Smooth muscle cell (in vitro differentiated cells): ENCODE data around the gene RETN. TPM values are rescaled to one million over a fixed set of nuclear protein-coding genes. Genes with fewer than 3 reads are reported as not detected.

Experiments
- DNase-seq: peaks from one replicate; lab custom pipeline; 2025; ENCODE audit not compliant: unreplicated experiment; lab: John Stamatoyannopoulos, UW
- H2AFZ ChIP-seq: fragments of 200-600 bp; sonication (generic); 2 replicates; pipeline ENCODE4 v1.6.0; 2016; ENCODE audit warnings: antibody characterized with exemption, low read depth, mild to moderate bottlenecking
- H3F3A ChIP-seq: fragments of 200-600 bp; sonication (generic); 2 replicates; pipeline ENCODE4 v1.6.0; 2017; ENCODE audit warnings: antibody characterized with exemption, low read depth
- H3K27ac ChIP-seq: fragments of 200-600 bp; sonication (generic); 2 replicates; pipeline ENCODE4 v1.5.1; 2016; ENCODE audit warnings: low read depth, mild to moderate bottlenecking
- H3K27me3 ChIP-seq: fragments of 200-600 bp; sonication (generic); 2 replicates; pipeline ENCODE4 v1.6.1; 2016; ENCODE audit warnings: low read depth, mild to moderate bottlenecking
- H3K36me3 ChIP-seq: fragments of 200-600 bp; sonication (generic); 2 replicates; pipeline ENCODE4 v1.5.1; 2016; ENCODE audit warnings: low read depth
- H3K4me1 ChIP-seq: fragments of 200-600 bp; sonication (generic); 2 replicates; pipeline ENCODE4 v1.5.1; 2016; ENCODE audit warnings: low read depth
- H3K4me2 ChIP-seq: fragments of 200-600 bp; sonication (generic); 2 replicates; pipeline ENCODE4 v1.6.0; 2016; ENCODE audit warnings: mild to moderate bottlenecking
- H3K4me3 ChIP-seq: fragments of 200-600 bp; sonication (generic); 2 replicates; pipeline ENCODE4 v1.5.1; 2016; ENCODE audit warnings: mild to moderate bottlenecking
- H3K79me2 ChIP-seq: fragments of 200-600 bp; sonication (generic); 2 replicates; pipeline ENCODE4 v1.6.0; 2016; ENCODE audit warnings: low read depth, mild to moderate bottlenecking
- H3K9ac ChIP-seq: fragments of 200-600 bp; sonication (generic); 2 replicates; pipeline ENCODE4 v1.6.0; 2016; ENCODE audit warnings: low read depth
- H3K9me3 ChIP-seq: fragments of 200-600 bp; sonication (generic); replicated peaks from 2 replicates; pipeline ENCODE4 v1.5.1; 2016; ENCODE audit warnings: low read depth
- H4K20me1 ChIP-seq: fragments of 200-600 bp; sonication (generic); 2 replicates; pipeline ENCODE4 v1.6.0; 2016; ENCODE audit warnings: low read depth
- CTCF ChIP-seq: fragments of 200-600 bp; sonication (generic); IDR thresholded peaks from 2 replicates; pipeline ENCODE4 v1.5.1; 2017; ENCODE audit warnings: borderline replicate concordance, mild to moderate bottlenecking, antibody characterized with exemption; ENCODE audit not compliant: insufficient read depth, poor library complexity, severe bottlenecking
- WGBS: methylation state at CpG from one replicate; pipeline ENCODE4 v1.1.7; 2016; ENCODE audit warnings: low lambda C conversion rate; 5-methylcytosine and 5-hydroxymethylcytosine counted together
- polyA plus RNA-seq: library from polyadenylated mRNA; unstranded; fragments of >200 nt; fragmentation: Nextera tagmentation; extraction: Ambion mirVana; gene quantifications from 2 replicates; pipeline ENCODE4 v1.2.1, GENCODE V29; 2016
- total RNA-seq: library from RNA; depleted of rRNA; stranded (reverse); fragments of >200 nt; gene quantifications from 2 replicates; pipeline ENCODE4 v1.2.3, GENCODE V29; 2014

Gene RETN
- total and polyA plus RNA-seq, 2 experiments from 2014 or later: not detected

GRCh38 chr19:7716762-7717161 lies 47.9 kb downstream of the RETN start:
- TF ChIP-seq CTCF: no peak
- no peaks in the 10 kb centered on the region for H3K9me3 ChIP-seq
- H3F3A ChIP-seq: no peaks in the 10 kb centered on the region
- H3K4me2 ChIP-seq: no peak overlapping the region
- H3K79me2 ChIP-seq: no peaks in the 10 kb centered on the region
- H3K27me3 ChIP-seq: no peaks in the 10 kb centered on the region
- DNase-seq: no peak
- 92% methylated on average over 1 of the region's 1 CpG for WGBS
- H3K36me3 ChIP-seq: no peaks in the 10 kb centered on the region
- H3K9ac ChIP-seq: no peak overlapping the region
- H3K27ac ChIP-seq: no peak overlapping the region
- no peaks in the 10 kb centered on the region for H4K20me1 ChIP-seq
- no peak overlapping the region for H3K4me3 ChIP-seq
- no peaks in the 10 kb centered on the region for H3K4me1 ChIP-seq
- H2AFZ ChIP-seq: no peak overlapping the region

- Histone ChIP-seq H3K4me3 (no peak overlapping the region), H3K27me3 (no peaks in the 10 kb centered on the region), H3F3A (no peaks in the 10 kb centered on the region), H2AFZ (no peak overlapping the region), H3K36me3 (no peaks in the 10 kb centered on the region), H3K9me3 (no peaks in the 10 kb centered on the region), H3K79me2 (no peaks in the 10 kb centered on the region), H3K4me2 (no peak overlapping the region), H4K20me1 (no peaks in the 10 kb centered on the region), H3K4me1 (no peaks in the 10 kb centered on the region), H3K27ac (no peak overlapping the region), H3K9ac (no peak overlapping the region)
- TF ChIP-seq CTCF: no peak
- 68% methylated on average over 7 of the region's 8 CpGs for WGBS
- no peak for DNase-seq
Measured at GRCh38 chr19:7718668-7719067, 49.8 kb downstream of the RETN start.

Other genes starting within 250 kb of the RETN start
- 3.8 TPM in 1 of 2 replicates, not detected in the other for gene PEX11G, start 180.0 kb upstream of the RETN start, total RNA-seq
- gene PEX11G, start 180.0 kb upstream of the RETN start, polyA plus RNA-seq: 4.3 and 6.4 TPM in 2 replicates
- 47.9 and 67.2 TPM in 2 replicates for gene ZNF358, start 152.9 kb upstream of the RETN start, total RNA-seq
- gene ZNF358, start 152.9 kb upstream of the RETN start, polyA plus RNA-seq: 34.4 and 40.8 TPM in 2 replicates
- 5.5 and 9.8 TPM in 2 replicates for gene MCOLN1, start 146.4 kb upstream of the RETN start, total RNA-seq
- 19.2 and 35.2 TPM in 2 replicates for gene MCOLN1, start 146.4 kb upstream of the RETN start, polyA plus RNA-seq
- gene PNPLA6, start 133.3 kb upstream of the RETN start, total RNA-seq: 40.7 and 55.6 TPM in 2 replicates
- 22.3 and 40.0 TPM in 2 replicates for gene PNPLA6, start 133.3 kb upstream of the RETN start, polyA plus RNA-seq
- 1.5 and 1.8 TPM in 2 replicates for gene CAMSAP3, start 73.2 kb upstream of the RETN start, total RNA-seq
- gene CAMSAP3, start 73.2 kb upstream of the RETN start, polyA plus RNA-seq: 1.4 and 10.7 TPM in 2 replicates
- 26.9 and 36.3 TPM in 2 replicates for gene XAB2, start 39.5 kb upstream of the RETN start, total RNA-seq
- gene XAB2, start 39.5 kb upstream of the RETN start, polyA plus RNA-seq: 26.9 and 34.2 TPM in 2 replicates
- gene PET100, start 39.3 kb upstream of the RETN start, total RNA-seq: 14.5 and 22.1 TPM in 2 replicates
- 354 and 386 TPM in 2 replicates for gene PET100, start 39.3 kb upstream of the RETN start, polyA plus RNA-seq
- gene PCP2, start 35.3 kb upstream of the RETN start, total RNA-seq: not detected in 2 replicates
- gene PCP2, start 35.3 kb upstream of the RETN start, polyA plus RNA-seq: 0.35 and 0.56 TPM in 2 replicates
- gene STXBP2, start 31.9 kb upstream of the RETN start, total RNA-seq: 11.6 and 17.8 TPM in 2 replicates
- 32.7 and 67.2 TPM in 2 replicates for gene STXBP2, start 31.9 kb upstream of the RETN start, polyA plus RNA-seq
- not detected in 2 replicates for gene MCEMP1, start 8.0 kb downstream of the RETN start, total RNA-seq
- gene MCEMP1, start 8.0 kb downstream of the RETN start, polyA plus RNA-seq: not detected in 2 replicates
- 61.4 and 61.8 TPM in 2 replicates for gene TRAPPC5, start 11.8 kb downstream of the RETN start, total RNA-seq
- 166 and 174 TPM in 2 replicates for gene TRAPPC5, start 11.8 kb downstream of the RETN start, polyA plus RNA-seq
- gene FCER2, start 33.1 kb downstream of the RETN start, total RNA-seq: not detected in 2 replicates
- gene FCER2, start 33.1 kb downstream of the RETN start, polyA plus RNA-seq: not detected in 2 replicates
- not detected in 2 replicates for gene CLEC4G, start 63.1 kb downstream of the RETN start, total RNA-seq
- not detected in 2 replicates for gene CLEC4G, start 63.1 kb downstream of the RETN start, polyA plus RNA-seq
- gene CD209, start 78.5 kb downstream of the RETN start, total RNA-seq: not detected in 2 replicates
- gene CD209, start 78.5 kb downstream of the RETN start, polyA plus RNA-seq: not detected in 2 replicates
- not detected in 2 replicates for gene CLEC4M, start 94.2 kb downstream of the RETN start, total RNA-seq
- not detected in 2 replicates for gene CLEC4M, start 94.2 kb downstream of the RETN start, polyA plus RNA-seq
- gene EVI5L, start 161.2 kb downstream of the RETN start, total RNA-seq: 8.8 and 10.9 TPM in 2 replicates
- gene EVI5L, start 161.2 kb downstream of the RETN start, polyA plus RNA-seq: 15.9 and 21.2 TPM in 2 replicates
- 0.13 TPM in 1 of 2 replicates, not detected in the other for gene PRR36, start 205.3 kb downstream of the RETN start, total RNA-seq
- 0.57 and 2.5 TPM in 2 replicates for gene PRR36, start 205.3 kb downstream of the RETN start, polyA plus RNA-seq
- gene LRRC8E, start 219.5 kb downstream of the RETN start, total RNA-seq: 7.6 and 7.8 TPM in 2 replicates
- gene LRRC8E, start 219.5 kb downstream of the RETN start, polyA plus RNA-seq: 6.3 and 7.4 TPM in 2 replicates
- 6.7 and 8.2 TPM in 2 replicates for gene MAP2K7, start 234.8 kb downstream of the RETN start, total RNA-seq
- 9.2 and 13.1 TPM in 2 replicates for gene MAP2K7, start 234.8 kb downstream of the RETN start, polyA plus RNA-seq
- 18.7 and 20.7 TPM in 2 replicates for gene TGFBR3L, start 245.8 kb downstream of the RETN start, total RNA-seq
- gene TGFBR3L, start 245.8 kb downstream of the RETN start, polyA plus RNA-seq: 44.0 and 46.6 TPM in 2 replicates